Retinal pigment epithelial cell (primary cell): Measurements from ENCODE around the gene GLIS2.

Source experiments
- DNase-seq: peaks from one replicate; pipeline ENCODE4 v3.0.0-alpha.2; 2010; ENCODE audit warnings: low read depth
- H3K4me3 ChIP-seq: 2 replicates; pipeline ENCODE4 v1.5.1; 2011; ENCODE audit warnings: mild to moderate bottlenecking, low read length, control low read depth, moderate library complexity
- CTCF ChIP-seq: conservative IDR thresholded peaks from 2 replicates; pipeline ENCODE4 v1.5.1; 2011; ENCODE audit warnings: low read depth, low read length, control low read depth, inconsistent platforms

Gene GLIS2

GRCh38 chr16:4297480-4297879 is 18.4 kb upstream of the GLIS2 start:
- DNase-seq, result no peak
- no peak for TF ChIP-seq CTCF
- H3K4me3 ChIP-seq, result no peak overlapping the region

- no peak for TF ChIP-seq CTCF
- peak; percentile 79 for DNase-seq
- peak overlapping the region; percentile 7 for H3K4me3 ChIP-seq
Observed at GRCh38 chr16:4298761-4299522, 16.9 kb upstream of the GLIS2 start.

DNA sequence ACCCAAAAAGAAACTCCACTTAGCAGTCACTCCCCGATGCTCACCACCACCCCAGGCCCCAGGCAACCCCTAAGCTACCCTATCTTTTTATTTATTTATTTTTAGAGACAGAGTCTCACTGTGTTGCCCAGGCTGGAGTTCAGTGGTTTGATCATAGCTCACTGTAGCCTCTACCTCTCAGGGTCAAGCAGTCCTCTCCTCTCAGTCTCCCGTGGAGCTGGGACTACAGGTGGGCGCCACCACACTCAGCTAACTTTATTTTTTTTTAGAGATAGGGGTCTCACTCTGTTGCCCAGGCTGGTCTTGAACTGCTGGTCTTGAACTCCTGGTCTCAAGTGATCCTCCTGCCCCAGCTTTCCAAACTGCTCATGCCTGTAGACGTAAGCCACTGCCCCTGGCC is 14.7 kb upstream of the GLIS2 start:
- H3K4me3 ChIP-seq, result no peak overlapping the region
- TF ChIP-seq CTCF, result no peak
- no peak for DNase-seq

GRCh38 chr16:4301968-4302367 is 13.9 kb upstream of the GLIS2 start:
- no peak overlapping the region for H3K4me3 ChIP-seq
- DNase-seq, result no peak
- TF ChIP-seq CTCF, result no peak

GRCh38 chr16:4303973-4304372 is 11.9 kb upstream of the GLIS2 start:
- DNase-seq, result no peak
- TF ChIP-seq CTCF, result no peak
- no peak overlapping the region for H3K4me3 ChIP-seq

DNA sequence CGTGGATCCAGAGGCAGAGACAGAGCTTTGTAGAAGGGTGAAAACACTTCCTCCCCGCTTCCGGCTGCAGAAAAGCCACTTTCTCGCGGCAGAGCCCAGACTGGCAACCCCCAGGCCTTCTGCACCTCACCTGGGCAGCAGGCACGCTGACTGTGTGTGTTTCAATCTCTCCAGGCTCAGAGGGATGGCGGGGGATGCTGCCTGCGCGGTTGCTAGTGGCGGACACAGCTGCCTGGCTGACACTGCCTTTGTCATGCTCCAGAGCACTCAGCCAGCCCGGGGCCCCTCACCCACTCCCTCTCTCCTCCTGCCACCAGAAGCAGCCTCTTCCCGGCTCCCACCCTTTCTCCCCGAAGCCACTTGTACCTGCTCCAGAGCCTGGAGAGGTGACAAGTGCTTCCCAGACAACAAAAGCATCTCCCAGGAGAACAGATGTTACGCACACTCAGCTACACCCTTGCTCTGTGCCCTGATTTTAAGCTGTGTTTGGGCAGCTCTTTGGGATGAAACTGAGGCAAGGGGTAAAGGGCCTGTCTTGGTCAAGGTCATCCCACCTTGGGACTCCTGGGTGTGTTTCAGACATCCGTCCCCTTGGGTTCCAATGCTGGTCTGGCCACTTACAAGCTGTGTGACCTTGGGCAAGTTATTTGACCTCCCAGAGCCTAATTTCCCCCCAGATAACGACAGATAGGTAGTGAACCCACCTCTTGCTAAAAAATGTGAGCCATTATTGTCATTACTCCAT is 9.2 kb upstream of the GLIS2 start:
- DNase-seq, result no peak
- TF ChIP-seq CTCF, result no peak
- peak overlapping the region; percentile 48 for H3K4me3 ChIP-seq
